Activated CD8-positive, alpha-beta memory T cell treated with anti-CD3 and anti-CD28 coated beads, Interleukin-2, amount 10 ng/mL, durations not matched to agents 7 days and 5 days (primary cell): ENCODE results near the gene ZMIZ1. TPM values are rescaled to one million over a fixed set of nuclear protein-coding genes. Genes with fewer than 3 reads are reported as not detected.

Source experiments
- ATAC-seq: fragments of 150-1000 bp; cut with Tn5 transposase; one replicate; pipeline ENCODE4 v1.10.0; 2021; ENCODE audit warnings: moderate library complexity
- CTCF ChIA-PET: fragments of 350-600 bp; sonication (Branson Sonifier 250); formaldehyde crosslinking; loops from one replicate; lab custom pipeline; 2021; ENCODE audit warnings: antibody characterized with exemption; lab: Charles Lee
- DNase-seq: peaks from one replicate; pipeline ENCODE4 v3.0.0-alpha.2; 2020
- H3K27ac Mint-ChIP-seq: one replicate; pipeline ENCODE4 v1.8.0; 2021; ENCODE audit warnings: mild to moderate bottlenecking, mixed read lengths
- H3K27me3 Mint-ChIP-seq: one replicate; pipeline ENCODE4 v1.8.0; 2021; ENCODE audit warnings: mixed read lengths
- H3K36me3 Mint-ChIP-seq: one replicate; pipeline ENCODE4 v1.8.0; 2021; ENCODE audit warnings: mild to moderate bottlenecking, mixed read lengths
- H3K4me1 Mint-ChIP-seq: one replicate; pipeline ENCODE4 v1.8.0; 2021; ENCODE audit warnings: mixed read lengths
- H3K4me3 Mint-ChIP-seq: one replicate; pipeline ENCODE4 v1.8.0; 2021; ENCODE audit warnings: mild to moderate bottlenecking, moderate library complexity, mixed read lengths
- H3K9me3 Mint-ChIP-seq: one replicate; pipeline ENCODE4 v1.8.0; 2022; ENCODE audit warnings: low read depth, mixed read lengths
- total RNA-seq, 2 experiments: library from RNA; stranded (reverse); gene quantifications; one replicate each; pipeline ENCODE4 v1.2.3, GENCODE V29; 2021

ZMIZ1 gene
- total RNA-seq = 10 to 100 TPM; 52.7 to 71.5 TPM

GRCh38 chr10:79068562-79069324, at the start of gene ZMIZ1:
ZMIZ1 (plus strand) TSS chr10:79068966; CDS start chr10:79201633, 132,667 bp downstream.
- CTCF ChIA-PET = interaction anchor here (0.6 to 5.2 kb wide), 7 partner anchors 21 to 135 kb away, joined by 3 to 27 read pairs (median 4); no protein-coding TSS in a partner anchor
- peak; percentile 68 for ATAC-seq
- H3K9me3 Mint-ChIP-seq = no peaks in the 10 kb centered on the region
- peaks cover 20% of the 10 kb centered on the region for H3K27me3 Mint-ChIP-seq
- H3K27ac Mint-ChIP-seq = peak within 1 kb of the TSS; percentile 77
- peak; percentile 88 for DNase-seq
- no peaks in the 10 kb centered on the region for H3K36me3 Mint-ChIP-seq
- H3K4me1 Mint-ChIP-seq = peaks cover 24% of the 10 kb centered on the region
- peak within 1 kb of the TSS; percentile 91 for H3K4me3 Mint-ChIP-seq

- DNase-seq = no peak
- CTCF ChIA-PET = no interaction called here
Measured at GRCh38 chr10:79019441-79020014, 49.2 kb upstream of the ZMIZ1 start.

GRCh38 chr10:79020015-79020491, 48.7 kb upstream of the ZMIZ1 start:
- CTCF ChIA-PET = no interaction called here
- no peaks in the 10 kb centered on the region for H3K9me3 Mint-ChIP-seq
- H3K36me3 Mint-ChIP-seq = no peaks in the 10 kb centered on the region
- no peak for DNase-seq
- no peak for ATAC-seq
- H3K27ac Mint-ChIP-seq = no peak overlapping the region
- H3K4me1 Mint-ChIP-seq = peaks cover 2% of the 10 kb centered on the region
- H3K27me3 Mint-ChIP-seq = peaks cover 3% of the 10 kb centered on the region
- no peak overlapping the region for H3K4me3 Mint-ChIP-seq

More at GRCh38 chr10:79019441-79020014, 49.2 kb upstream of the ZMIZ1 start:
- no peak for ATAC-seq
- Mint-ChIP-seq H3K9me3 (no peaks in the 10 kb centered on the region), H3K4me3 (no peak overlapping the region), H3K36me3 (no peaks in the 10 kb centered on the region), H3K27me3 (peaks cover 5% of the 10 kb centered on the region), H3K4me1 (no peaks in the 10 kb centered on the region), H3K27ac (no peak overlapping the region)

GRCh38 chr10:79020605-79021004, 48.2 kb upstream of the ZMIZ1 start:
- Mint-ChIP-seq H3K4me3 (no peak overlapping the region), H3K27ac (no peak overlapping the region), H3K36me3 (no peaks in the 10 kb centered on the region), H3K9me3 (no peaks in the 10 kb centered on the region), H3K27me3 (peaks cover 3% of the 10 kb centered on the region), H3K4me1 (peaks cover 6% of the 10 kb centered on the region)
- DNase-seq = no peak
- no peak for ATAC-seq
- CTCF ChIA-PET = no interaction called here

- Mint-ChIP-seq H3K27ac (no peak overlapping the region), H3K27me3 (no peaks in the 10 kb centered on the region), H3K36me3 (no peaks in the 10 kb centered on the region), H3K4me1 (peaks cover 12% of the 10 kb centered on the region), H3K4me3 (no peak overlapping the region), H3K9me3 (no peaks in the 10 kb centered on the region)
- DNase-seq = no peak
- CTCF ChIA-PET = no interaction called here
- no peak for ATAC-seq
Measured at GRCh38 chr10:79021331-79021907, 47.3 kb upstream of the ZMIZ1 start.

- no peak for ATAC-seq
- CTCF ChIA-PET = no interaction called here
Measured at GRCh38 chr10:79021948-79022499, 46.7 kb upstream of the ZMIZ1 start.

GRCh38 chr10:79022565-79023230, 46.1 kb upstream of the ZMIZ1 start:
- CTCF ChIA-PET = interaction anchor here (1.3 kb wide), 1 partner anchor 173 kb away, joined by 3 read pairs; no protein-coding TSS in a partner anchor
- Mint-ChIP-seq H3K36me3 (no peaks in the 10 kb centered on the region), H3K27ac (no peak overlapping the region), H3K9me3 (no peaks in the 10 kb centered on the region), H3K27me3 (no peaks in the 10 kb centered on the region), H3K4me3 (peak overlapping the region; percentile 1), H3K4me1 (peaks cover 20% of the 10 kb centered on the region)
- DNase-seq (no peak), ATAC-seq (no peak)

More at GRCh38 chr10:79021948-79022499, 46.7 kb upstream of the ZMIZ1 start:
- H3K4me1 Mint-ChIP-seq = peaks cover 14% of the 10 kb centered on the region
- H3K27ac Mint-ChIP-seq = no peak overlapping the region
- no peak for DNase-seq
- no peaks in the 10 kb centered on the region for H3K36me3 Mint-ChIP-seq
- no peaks in the 10 kb centered on the region for H3K9me3 Mint-ChIP-seq
- no peaks in the 10 kb centered on the region for H3K27me3 Mint-ChIP-seq
- H3K4me3 Mint-ChIP-seq = no peak overlapping the region

- no peak for DNase-seq
- Mint-ChIP-seq H3K9me3 (no peaks in the 10 kb centered on the region), H3K27ac (no peak overlapping the region), H3K27me3 (no peaks in the 10 kb centered on the region), H3K36me3 (no peaks in the 10 kb centered on the region), H3K4me3 (no peak overlapping the region), H3K4me1 (peaks cover 26% of the 10 kb centered on the region)
- no peak for ATAC-seq
- CTCF ChIA-PET = interaction anchor here (0.5 to 1.3 kb wide), 2 partner anchors 39 to 172 kb away, joined by 3 read pairs; no protein-coding TSS in a partner anchor
Measured at GRCh38 chr10:79023240-79024162, 45.3 kb upstream of the ZMIZ1 start.

- peaks cover 26% of the 10 kb centered on the region for H3K4me1 Mint-ChIP-seq
- no peak overlapping the region for H3K4me3 Mint-ChIP-seq
- CTCF ChIA-PET = interaction anchor here (0.5 to 1.0 kb wide), 2 partner anchors 14 to 39 kb away, joined by 3 read pairs; no protein-coding TSS in a partner anchor
Measured at GRCh38 chr10:79024296-79024695, 44.5 kb upstream of the ZMIZ1 start.

GRCh38 chr10:79024720-79025198, 44.0 kb upstream of the ZMIZ1 start:
- no peak for ATAC-seq
- Mint-ChIP-seq H3K36me3 (no peaks in the 10 kb centered on the region), H3K4me1 (peaks cover 26% of the 10 kb centered on the region), H3K4me3 (no peak overlapping the region), H3K27ac (no peak overlapping the region), H3K27me3 (no peaks in the 10 kb centered on the region), H3K9me3 (no peaks in the 10 kb centered on the region)
- no peak for DNase-seq
- CTCF ChIA-PET = interaction anchor here (1.0 kb wide), 1 partner anchor 13 kb away, joined by 3 read pairs; no protein-coding TSS in a partner anchor

More at GRCh38 chr10:79024296-79024695, 44.5 kb upstream of the ZMIZ1 start:
- ATAC-seq (no peak), DNase-seq (no peak)
- no peaks in the 10 kb centered on the region for H3K27me3 Mint-ChIP-seq
- H3K36me3 Mint-ChIP-seq = no peaks in the 10 kb centered on the region
- no peak overlapping the region for H3K27ac Mint-ChIP-seq
- H3K9me3 Mint-ChIP-seq = no peaks in the 10 kb centered on the region

- CTCF ChIA-PET = interaction anchor here (1.0 kb wide), 1 partner anchor 13 kb away, joined by 3 read pairs; no protein-coding TSS in a partner anchor
- peaks cover 2% of the 10 kb centered on the region for H3K27me3 Mint-ChIP-seq
- no peak overlapping the region for H3K27ac Mint-ChIP-seq
- H3K9me3 Mint-ChIP-seq = no peaks in the 10 kb centered on the region
- peaks cover 26% of the 10 kb centered on the region for H3K4me1 Mint-ChIP-seq
- H3K4me3 Mint-ChIP-seq = no peak overlapping the region
- no peaks in the 10 kb centered on the region for H3K36me3 Mint-ChIP-seq
- DNase-seq (peak; percentile 51), ATAC-seq (peak; percentile 48)
Measured at GRCh38 chr10:79025199-79025832, 43.5 kb upstream of the ZMIZ1 start.
